Measurements from ENCODE around the gene CPNE2. TPM values are rescaled to one million over a fixed set of nuclear protein-coding genes. Genes with fewer than 3 reads are reported as not detected.

Gene CPNE2
- total RNA-seq, 5 donors from 2014 or later (not counting 1 experiment from before 2014, with no cell fraction given): 5.5 to 9.3 (median 6.1) TPM

DNA sequence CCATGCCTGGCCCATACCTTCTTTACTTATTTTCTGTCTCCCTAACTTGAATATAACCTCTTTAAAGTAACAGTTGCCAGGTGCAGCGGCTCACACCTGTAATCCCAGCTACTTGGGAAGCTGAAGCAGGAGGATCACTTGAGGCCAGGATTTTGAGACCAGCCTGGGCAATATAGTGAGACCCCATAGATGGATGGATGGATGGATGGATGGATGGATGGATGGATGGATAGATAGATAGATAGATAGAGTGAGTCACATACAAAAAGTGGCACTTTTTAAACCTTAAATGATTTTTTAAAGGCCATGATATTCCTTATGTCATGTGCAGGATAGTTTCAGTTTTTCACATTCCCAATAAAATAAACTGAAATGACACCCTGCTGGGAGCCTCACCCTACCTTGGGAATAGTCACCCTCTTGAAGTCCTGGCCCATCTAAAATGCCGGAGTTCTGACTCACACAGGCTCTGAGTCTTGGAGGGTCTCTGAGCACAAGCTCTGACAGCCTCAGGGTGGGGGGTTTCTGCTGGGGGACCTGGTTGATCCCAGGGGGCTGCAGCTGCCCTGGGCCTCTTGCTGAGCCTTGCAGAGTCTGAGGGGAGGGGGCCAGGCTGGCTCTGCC is 26.2 kb downstream of the CPNE2 start:
- Mint-ChIP-seq H3K4me1 (peaks cover 7 to 15% (median 7%) of the 10 kb centered on the region in 3 donors), H3K4me3 (no peak overlapping the region), H3K27ac (no peak overlapping the region), H3K9me3 (no peaks in the 10 kb centered on the region), H3K27me3 (no peaks in the 10 kb centered on the region), H3K36me3 (no peaks in the 10 kb centered on the region)
- peaks cover 0 to 8% of the 10 kb centered on the region in 2 donors for H3K36me3 ChIP-seq (ENCODE audit: control insufficient read depth in 2 of 2, extremely low read depth in 1 of 2, insufficient read depth in 1 of 2, low read length in 1 of 2)
- ChIA-PET CTCF (no interaction called here), POLR2A (no interaction called here)
- peaks cover 4 to 7% of the 10 kb centered on the region in 2 experiments for H3K4me1 ChIP-seq (ENCODE audit: control insufficient read depth in 1 of 2, extremely low read depth in 1 of 2, insufficient read depth in 2 of 2, low read length in 2 of 2)
- no peaks in the 10 kb centered on the region for H3K27me3 ChIP-seq (replicated peaks in 1 of 2; ENCODE audit: control insufficient read depth in 2 of 2, extremely low read depth in 1 of 2, insufficient read depth in 2 of 2, low read length in 1 of 2)
- no peak for DNase-seq
- no peak overlapping the region for H3K4me3 ChIP-seq (ENCODE audit: control insufficient read depth in 1 of 2, extremely low read depth in 1 of 2, low read length in 1 of 2)
- WGBS (ENCODE audit: insufficient coverage): no CpG with 5 or more reads among the region's 2 CpGs
- H3K9me3 ChIP-seq: no peaks in the 10 kb centered on the region
- H3K27ac ChIP-seq (ENCODE audit: low read length): no peak overlapping the region
- ATAC-seq (replicated peaks in 1 of 4): no peak

DNA sequence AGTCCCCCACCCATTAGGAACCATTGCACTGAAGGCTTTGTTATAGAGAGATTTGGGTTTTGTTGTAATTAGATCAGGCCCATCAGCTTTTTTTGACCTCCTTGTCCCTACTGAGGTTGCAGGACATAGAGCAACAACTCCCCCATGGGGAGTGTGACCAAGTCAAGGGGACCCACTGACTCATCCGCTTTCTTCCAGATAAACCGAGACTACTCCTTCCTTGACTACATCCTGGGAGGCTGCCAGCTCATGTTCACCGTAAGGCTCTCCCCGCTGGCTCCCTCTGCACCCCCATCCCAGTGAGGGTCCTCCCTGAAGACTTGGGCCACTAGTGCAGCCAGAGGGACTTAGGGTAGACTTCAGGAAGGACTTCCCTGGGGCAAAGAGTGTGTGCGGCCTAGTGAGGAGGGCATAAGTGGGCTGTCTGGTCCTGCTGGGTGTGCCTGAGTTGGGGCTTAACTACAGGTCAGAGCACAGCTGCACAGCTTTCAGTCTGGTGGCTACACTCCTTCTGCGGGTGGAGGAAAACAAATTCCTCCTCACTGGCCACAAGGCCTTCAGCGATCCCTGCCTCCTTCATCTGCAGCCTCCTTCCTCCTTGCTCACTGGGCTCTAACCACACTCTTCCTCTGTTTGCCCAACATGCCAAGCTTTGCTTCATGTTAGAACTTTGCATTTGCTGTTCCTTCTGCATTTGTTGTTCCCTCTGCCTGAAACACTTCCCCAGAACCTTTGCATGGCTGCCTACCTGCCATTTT is 31.0 kb downstream of the CPNE2 start:
- H3K9me3 Mint-ChIP-seq: no peaks in the 10 kb centered on the region
- H3K27me3 ChIP-seq (replicated peaks in 1 of 2; ENCODE audit: control insufficient read depth in 2 of 2, extremely low read depth in 1 of 2, insufficient read depth in 2 of 2, low read length in 1 of 2): no peaks in the 10 kb centered on the region
- H3K4me3 ChIP-seq (ENCODE audit: control insufficient read depth in 1 of 2, extremely low read depth in 1 of 2, low read length in 1 of 2): no peak overlapping the region
- ATAC-seq (replicated peaks in 1 of 4) (no peak), DNase-seq (no peak)
- H3K4me3 Mint-ChIP-seq: peak overlapping the region in 2 of 3 donors; percentile 8 to 65
- H3K27ac ChIP-seq (ENCODE audit: low read length): peak overlapping the region; percentile 51
- peaks cover 12 to 55% of the 10 kb centered on the region in 2 experiments for H3K4me1 ChIP-seq (ENCODE audit: control insufficient read depth in 1 of 2, extremely low read depth in 1 of 2, insufficient read depth in 2 of 2, low read length in 2 of 2)
- no peaks in the 10 kb centered on the region for H3K9me3 ChIP-seq
- H3K36me3 Mint-ChIP-seq: no peaks in the 10 kb centered on the region
- no peaks in the 10 kb centered on the region for H3K27me3 Mint-ChIP-seq
- WGBS (ENCODE audit: insufficient coverage): 92% methylated on average over 2 of the region's 7 CpGs
- ChIA-PET POLR2A (interaction anchor here in 1 of 2 donors (0.6 kb wide), 1 partner anchor 190 kb away, joined by 3 read pairs; no protein-coding TSS in a partner anchor), CTCF (no interaction called here)
- peak overlapping the region; percentile 88 to 90 for H3K27ac Mint-ChIP-seq
- H3K4me1 Mint-ChIP-seq: peaks cover 50 to 54% (median 51%) of the 10 kb centered on the region in 3 donors
- H3K36me3 ChIP-seq (ENCODE audit: control insufficient read depth in 2 of 2, extremely low read depth in 1 of 2, insufficient read depth in 1 of 2, low read length in 1 of 2): no peaks in the 10 kb centered on the region

DNA sequence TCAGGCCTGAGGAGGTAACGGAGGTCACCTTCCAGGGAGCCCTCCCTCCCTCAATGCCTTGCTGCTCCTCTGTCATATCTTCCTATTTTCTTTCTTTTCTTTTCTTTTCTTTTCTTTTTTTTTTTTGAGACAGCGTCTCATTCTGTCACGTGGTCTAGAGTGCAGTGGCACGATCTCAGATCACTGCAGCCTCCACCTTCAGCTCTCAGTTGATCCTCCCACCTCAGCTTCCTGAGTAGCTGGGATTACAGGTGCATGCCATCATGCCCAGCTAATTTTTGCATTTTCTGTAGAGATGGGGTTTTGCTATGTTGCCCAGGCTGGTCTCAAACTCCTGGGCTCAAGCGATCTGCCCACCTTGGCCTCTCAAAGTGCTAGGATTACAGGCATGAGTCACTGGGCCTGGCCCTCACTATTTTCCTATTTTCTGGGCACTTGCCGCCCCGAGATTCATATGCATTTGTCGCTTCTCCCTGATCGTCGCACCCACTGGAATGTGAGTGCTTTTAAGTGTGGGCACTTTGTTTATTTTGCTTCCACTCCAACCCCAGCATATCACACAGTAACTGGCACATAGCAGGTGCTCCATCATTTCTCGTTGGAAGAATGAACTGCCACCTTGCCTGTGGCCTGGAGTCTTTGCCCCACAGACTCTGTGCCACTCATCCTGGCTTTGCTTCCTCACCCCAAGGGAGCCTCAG is 31.7 kb downstream of the CPNE2 start:
- peaks cover 16 to 62% of the 10 kb centered on the region in 2 experiments for H3K4me1 ChIP-seq (ENCODE audit: control insufficient read depth in 1 of 2, extremely low read depth in 1 of 2, insufficient read depth in 2 of 2, low read length in 2 of 2)
- Mint-ChIP-seq H3K4me3 (peak overlapping the region in 2 of 3 donors; percentile 8 to 65), H3K4me1 (peaks cover 57 to 62% (median 58%) of the 10 kb centered on the region in 3 donors), H3K27ac (peak overlapping the region; percentile 88 to 90), H3K9me3 (no peaks in the 10 kb centered on the region), H3K36me3 (no peaks in the 10 kb centered on the region), H3K27me3 (no peaks in the 10 kb centered on the region)
- ATAC-seq (replicated peaks in 1 of 4): peak in 3 of 4 experiments; percentile 36 to 62 (median 39)
- ChIA-PET CTCF (no interaction called here), POLR2A (no interaction called here)
- peak in 3 of 35 experiments; percentile 10 to 38 (median 25) for DNase-seq
- no peaks in the 10 kb centered on the region for H3K36me3 ChIP-seq (ENCODE audit: control insufficient read depth in 2 of 2, extremely low read depth in 1 of 2, insufficient read depth in 1 of 2, low read length in 1 of 2)
- no peak overlapping the region for H3K4me3 ChIP-seq (ENCODE audit: control insufficient read depth in 1 of 2, extremely low read depth in 1 of 2, low read length in 1 of 2)
- peak overlapping the region; percentile 51 for H3K27ac ChIP-seq (ENCODE audit: low read length)
- H3K27me3 ChIP-seq (replicated peaks in 1 of 2; ENCODE audit: control insufficient read depth in 2 of 2, extremely low read depth in 1 of 2, insufficient read depth in 2 of 2, low read length in 1 of 2): no peaks in the 10 kb centered on the region
- 22% methylated on average over 4 of the region's 11 CpGs for WGBS (ENCODE audit: insufficient coverage)
- H3K9me3 ChIP-seq: no peaks in the 10 kb centered on the region

DNA sequence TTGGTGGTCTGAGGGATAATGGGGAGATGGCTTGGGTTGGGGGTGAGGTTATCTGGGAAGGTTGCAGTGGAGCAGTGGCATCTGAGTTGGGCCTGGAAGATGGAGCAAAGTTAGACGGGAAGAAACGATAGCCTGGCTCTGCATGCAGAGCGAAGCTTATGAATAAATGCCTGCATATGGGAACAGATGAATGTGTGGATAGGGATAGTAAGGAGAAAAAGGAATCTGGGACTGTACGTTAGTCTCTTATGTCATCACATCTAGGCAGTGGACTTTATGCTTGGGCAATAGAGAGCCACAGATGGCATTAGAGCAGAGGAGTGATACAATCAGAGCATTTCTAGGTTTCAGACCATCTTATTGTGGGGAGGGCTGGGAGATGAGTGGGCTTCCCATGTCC is 33.0 kb downstream of the CPNE2 start:
- H3K4me1 ChIP-seq (ENCODE audit: control insufficient read depth in 1 of 2, extremely low read depth in 1 of 2, insufficient read depth in 2 of 2, low read length in 2 of 2): peaks cover 17 to 74% of the 10 kb centered on the region in 2 experiments
- peaks cover 68 to 74% (median 69%) of the 10 kb centered on the region in 3 donors for H3K4me1 Mint-ChIP-seq
- H3K27ac Mint-ChIP-seq: peak overlapping the region in 1 of 2 donors; percentile 32

DNA sequence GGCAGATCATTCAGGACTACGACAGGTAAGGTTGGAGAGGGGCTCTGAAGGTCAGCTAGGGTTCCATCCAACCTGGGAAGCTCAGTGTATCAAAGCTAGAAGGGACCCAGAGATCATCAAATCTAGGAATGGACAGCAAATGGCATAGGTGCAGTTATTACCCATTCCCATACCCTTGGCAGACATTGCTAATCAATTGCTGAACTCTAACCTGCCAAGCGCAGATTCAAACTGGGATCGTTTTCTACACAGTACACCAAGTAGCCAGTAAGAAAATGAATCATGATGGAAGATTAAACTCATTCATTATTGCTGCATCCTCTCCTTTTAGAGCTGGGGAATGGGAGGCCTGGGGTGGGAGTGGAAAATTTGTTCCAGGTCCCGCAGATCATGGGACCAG is 33.6 kb downstream of the CPNE2 start:
- no peaks in the 10 kb centered on the region for H3K36me3 ChIP-seq (ENCODE audit: control insufficient read depth in 2 of 2, extremely low read depth in 1 of 2, insufficient read depth in 1 of 2, low read length in 1 of 2)
- ChIA-PET CTCF (interaction anchor here in 1 of 2 donors (0.6 kb wide), 1 partner anchor 15 kb away, joined by 3 read pairs; no protein-coding TSS in a partner anchor), POLR2A (no interaction called here)
- Mint-ChIP-seq H3K27me3 (no peaks in the 10 kb centered on the region), H3K4me3 (peak overlapping the region in 1 of 3 donors; percentile 38), H3K4me1 (peaks cover 74 to 80% (median 75%) of the 10 kb centered on the region in 3 donors), H3K9me3 (no peaks in the 10 kb centered on the region), H3K27ac (no peak overlapping the region), H3K36me3 (no peaks in the 10 kb centered on the region)
- H3K27me3 ChIP-seq (replicated peaks in 1 of 2; ENCODE audit: control insufficient read depth in 2 of 2, extremely low read depth in 1 of 2, insufficient read depth in 2 of 2, low read length in 1 of 2): no peaks in the 10 kb centered on the region
- no peaks in the 10 kb centered on the region for H3K9me3 ChIP-seq
- no CpG with 5 or more reads among the region's 4 CpGs for WGBS (ENCODE audit: insufficient coverage)
- ATAC-seq (replicated peaks in 1 of 4) (no peak), DNase-seq (no peak)
- no peak overlapping the region for H3K4me3 ChIP-seq (ENCODE audit: control insufficient read depth in 1 of 2, extremely low read depth in 1 of 2, low read length in 1 of 2)
- H3K4me1 ChIP-seq (ENCODE audit: control insufficient read depth in 1 of 2, extremely low read depth in 1 of 2, insufficient read depth in 2 of 2, low read length in 2 of 2): peaks cover 22 to 80% of the 10 kb centered on the region in 2 experiments
- H3K27ac ChIP-seq (ENCODE audit: low read length): peak overlapping the region; percentile 19

More for the DNA sequence above, 33.0 kb downstream of the CPNE2 start:
- POLR2A ChIA-PET: no interaction called here
- no peaks in the 10 kb centered on the region for H3K36me3 ChIP-seq (ENCODE audit: control insufficient read depth in 2 of 2, extremely low read depth in 1 of 2, insufficient read depth in 1 of 2, low read length in 1 of 2)
- no peaks in the 10 kb centered on the region for H3K9me3 Mint-ChIP-seq
- no peaks in the 10 kb centered on the region for H3K27me3 Mint-ChIP-seq
- DNase-seq: no peak
- H3K4me3 ChIP-seq (ENCODE audit: control insufficient read depth in 1 of 2, extremely low read depth in 1 of 2, low read length in 1 of 2): no peak overlapping the region
- WGBS (ENCODE audit: insufficient coverage): 93% methylated on average over 3 of the region's 4 CpGs
- no peaks in the 10 kb centered on the region for H3K36me3 Mint-ChIP-seq
- H3K4me3 Mint-ChIP-seq: peak overlapping the region in 1 of 3 donors; percentile 65
- no peak for ATAC-seq (replicated peaks in 1 of 4)
- H3K27me3 ChIP-seq (replicated peaks in 1 of 2; ENCODE audit: control insufficient read depth in 2 of 2, extremely low read depth in 1 of 2, insufficient read depth in 2 of 2, low read length in 1 of 2): no peaks in the 10 kb centered on the region
- CTCF ChIA-PET: interaction anchor here in 1 of 2 donors (0.6 kb wide), 1 partner anchor 18 kb away, joined by 3 read pairs; no protein-coding TSS in a partner anchor
- H3K27ac ChIP-seq (ENCODE audit: low read length): no peak overlapping the region
- no peaks in the 10 kb centered on the region for H3K9me3 ChIP-seq

DNA sequence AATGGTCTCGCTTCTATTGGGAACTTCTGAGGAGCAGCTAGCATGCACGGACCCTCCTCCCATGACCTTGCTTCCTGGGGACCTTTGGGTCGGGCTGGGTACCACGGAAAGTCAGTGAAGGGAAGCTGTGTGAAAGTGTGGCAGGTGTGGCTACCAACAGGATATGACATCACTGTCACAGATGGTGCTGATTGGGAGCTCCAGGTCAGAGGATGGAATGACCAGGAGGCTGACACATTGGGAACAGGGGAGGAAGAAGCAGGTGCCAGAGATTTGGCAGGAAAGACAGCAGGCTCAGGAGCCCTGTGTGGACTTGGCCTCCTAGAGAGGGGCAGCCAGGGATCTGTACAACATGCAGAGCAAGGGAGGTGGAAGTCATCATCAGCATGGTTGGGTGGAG is 34.0 kb downstream of the CPNE2 start:
- ChIA-PET CTCF (interaction anchor here (0.6 to 1.6 kb wide), 3 partner anchors 14 to 59 kb away, joined by 3 to 5 read pairs (median 3); partner anchors contain the start of genes CPNE2 (in 1 of the 2), PSME3IP1 (in 1 of the 2) and RSPRY1 (in 1 of the 2)), POLR2A (no interaction called here)
- Histone ChIP-seq H3K27ac (ENCODE audit: low read length) (peak overlapping the region; percentile 19), H3K36me3 (ENCODE audit: control insufficient read depth in 2 of 2, extremely low read depth in 1 of 2, insufficient read depth in 1 of 2, low read length in 1 of 2) (no peaks in the 10 kb centered on the region), H3K9me3 (no peaks in the 10 kb centered on the region), H3K4me1 (ENCODE audit: control insufficient read depth in 1 of 2, extremely low read depth in 1 of 2, insufficient read depth in 2 of 2, low read length in 2 of 2) (peaks cover 23 to 84% of the 10 kb centered on the region in 2 experiments), H3K4me3 (ENCODE audit: control insufficient read depth in 1 of 2, extremely low read depth in 1 of 2, low read length in 1 of 2) (no peak overlapping the region), H3K27me3 (replicated peaks in 1 of 2; ENCODE audit: control insufficient read depth in 2 of 2, extremely low read depth in 1 of 2, insufficient read depth in 2 of 2, low read length in 1 of 2) (no peaks in the 10 kb centered on the region)
- Mint-ChIP-seq H3K4me3 (peak overlapping the region in 1 of 3 donors; percentile 38), H3K4me1 (peaks cover 78 to 84% (median 79%) of the 10 kb centered on the region in 3 donors), H3K27me3 (no peaks in the 10 kb centered on the region), H3K27ac (peak overlapping the region; percentile 51 to 91), H3K9me3 (no peaks in the 10 kb centered on the region), H3K36me3 (no peaks in the 10 kb centered on the region)
- WGBS (ENCODE audit: insufficient coverage): 61% methylated on average over 4 of the region's 4 CpGs
- ATAC-seq (replicated peaks in 1 of 4): no peak
- DNase-seq: no peak

Data from T-cell (primary cell).